Left lobe of liver (tissue), 2 donors: Measurements from ENCODE around the gene CREB5. TPM values are rescaled to one million over a fixed set of nuclear protein-coding genes. Genes with fewer than 3 reads are reported as not detected.
A peak's percentile ranks its signal among the peaks of the same experiment; 100 is the strongest.

Source experiments
- ATAC-seq: fragments of 200-7000 bp; cut with Tn5 transposase; one replicate; pipeline ENCODE4 v1.9.1; 2020; ENCODE audit warnings: mild to moderate bottlenecking, moderate library complexity
- DNase-seq: peaks from one replicate; pipeline ENCODE4 v3.0.0-alpha.2; 2020; ENCODE audit warnings: low spot score
- total RNA-seq: library from RNA; stranded (reverse); gene quantifications from one replicate; pipeline ENCODE4 v1.2.1, GENCODE V29; 2021
- donor health status: DM: no; HTN: no; CAD: no; lungs with moderate emphysema.
- donor health status: DM: no; HTN: yes; CAD: no.

The CREB5 gene
- total RNA-seq, 1 donor from 2014 or later: 0.53 TPM

GRCh38 chr7:28407651-28408050 is 4.7 kb upstream of the CREB5 start:
- ATAC-seq (no peak), DNase-seq (no peak)

GRCh38 chr7:28408105-28408959 is 4.0 kb upstream of the CREB5 start:
- DNase-seq: no peak
- peak; percentile 26 for ATAC-seq

GRCh38 chr7:28408960-28409715 is 3.2 kb upstream of the CREB5 start:
- DNase-seq: peak; percentile 63
- ATAC-seq: peak; percentile 73

DNA sequence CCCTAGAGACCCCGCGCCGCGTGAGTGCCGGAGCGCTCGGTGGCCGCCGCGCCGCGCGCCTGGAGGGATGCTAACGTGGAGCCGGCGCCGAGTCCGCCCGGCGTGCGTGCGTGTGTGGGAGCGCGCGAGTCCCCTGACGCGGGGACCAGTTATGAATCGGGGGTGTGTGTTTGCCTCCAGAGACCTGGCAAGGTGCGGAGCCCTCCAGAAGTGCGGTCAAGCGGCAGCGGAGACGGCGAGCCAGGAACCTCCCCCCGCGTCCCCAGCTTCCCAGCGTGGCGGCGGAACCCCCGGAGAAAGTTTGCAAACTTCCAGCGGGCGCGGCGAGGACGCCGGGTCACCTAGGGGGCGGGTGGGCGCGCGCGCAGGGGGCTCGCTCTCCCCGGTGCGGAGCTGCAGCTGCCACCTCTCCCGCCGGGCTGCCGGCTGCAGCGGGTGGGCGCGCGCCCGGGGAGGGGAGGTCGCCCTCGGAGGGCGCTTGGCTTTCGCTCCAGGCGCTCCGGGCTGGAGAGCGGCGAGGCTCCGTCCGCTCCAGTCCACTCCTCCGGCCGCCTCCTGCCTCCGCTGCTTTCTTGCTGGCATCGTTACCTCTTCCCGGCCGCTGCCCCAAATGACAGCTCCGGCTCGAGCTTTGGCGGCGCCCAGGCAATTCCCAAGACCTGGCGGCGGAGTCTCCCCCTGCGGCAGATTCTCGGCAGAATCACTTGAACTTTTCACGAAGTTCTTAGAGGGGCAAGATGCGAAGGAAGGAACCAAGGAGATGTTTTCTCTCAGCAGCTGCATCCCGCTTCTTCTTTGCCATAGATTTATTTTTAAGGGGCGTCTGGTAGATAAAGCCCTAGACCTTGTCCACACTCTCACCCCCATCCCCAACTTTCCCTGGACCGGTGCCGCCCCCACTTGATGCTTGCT is 2.3 kb upstream of the CREB5 start:
- DNase-seq (no peak), ATAC-seq (peak; percentile 21)

- no peak for ATAC-seq
- no peak for DNase-seq
Observed at GRCh38 chr7:28410628-28411531, 1.4 kb upstream of the CREB5 start.

DNA sequence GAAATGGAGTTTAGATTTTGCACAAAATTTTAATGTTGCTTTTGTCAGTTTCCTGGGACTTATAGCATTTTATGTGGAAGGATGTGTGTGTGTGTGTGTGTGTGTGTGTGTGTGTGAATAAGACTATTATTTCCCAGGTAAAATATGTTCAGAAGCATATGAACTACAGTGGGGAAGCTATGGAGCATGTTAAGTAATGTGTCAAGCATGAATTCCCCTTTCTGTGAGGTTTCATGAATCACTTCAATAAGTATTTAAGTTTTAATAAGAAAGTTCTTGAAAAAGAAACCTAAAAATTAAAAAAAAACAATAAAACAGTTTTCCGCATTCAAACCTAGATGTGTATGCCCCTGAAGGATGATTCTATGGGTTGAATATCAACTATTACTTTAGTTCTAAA is 693 bp downstream of the CREB5 start:
- no peak for ATAC-seq
- no peak for DNase-seq

GRCh38 chr7:28414453-28414852 is 2.1 kb downstream of the CREB5 start:
- ATAC-seq (no peak), DNase-seq (no peak)

DNA sequence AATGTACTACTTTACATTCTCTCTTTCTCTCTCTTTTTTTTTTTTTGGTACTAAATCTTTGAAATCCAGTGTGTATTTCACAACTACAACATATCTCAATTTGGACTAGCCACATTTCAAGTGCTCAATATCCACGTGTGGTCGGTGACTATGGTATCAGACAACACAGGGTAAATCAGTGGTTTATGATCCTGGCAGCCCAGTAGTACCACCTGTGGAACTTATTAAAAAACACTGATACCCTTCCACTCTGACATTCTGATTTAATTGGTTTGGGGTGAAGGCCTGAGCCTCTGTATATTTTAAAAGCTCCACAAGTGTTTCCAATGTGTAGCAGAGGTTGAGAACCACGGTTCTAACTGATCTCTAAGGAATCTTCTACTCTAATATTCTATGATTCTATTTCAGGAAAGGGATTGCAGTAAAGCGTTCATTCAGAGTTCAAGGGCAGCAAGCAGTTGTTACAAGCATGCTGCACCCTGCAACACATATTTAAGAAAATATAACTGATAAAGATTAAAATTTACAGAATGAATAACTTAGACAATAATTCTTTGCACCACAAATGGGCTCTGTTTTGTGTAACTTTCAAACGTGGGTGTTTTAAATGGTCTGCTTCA is 5.1 kb downstream of the CREB5 start:
- ATAC-seq (no peak), DNase-seq (no peak)

- DNase-seq (no peak), ATAC-seq (no peak)
Observed at GRCh38 chr7:28418311-28418710, 6.0 kb downstream of the CREB5 start.

- ATAC-seq (no peak), DNase-seq (no peak)
Observed at GRCh38 chr7:28418966-28419365, 6.6 kb downstream of the CREB5 start.

DNA sequence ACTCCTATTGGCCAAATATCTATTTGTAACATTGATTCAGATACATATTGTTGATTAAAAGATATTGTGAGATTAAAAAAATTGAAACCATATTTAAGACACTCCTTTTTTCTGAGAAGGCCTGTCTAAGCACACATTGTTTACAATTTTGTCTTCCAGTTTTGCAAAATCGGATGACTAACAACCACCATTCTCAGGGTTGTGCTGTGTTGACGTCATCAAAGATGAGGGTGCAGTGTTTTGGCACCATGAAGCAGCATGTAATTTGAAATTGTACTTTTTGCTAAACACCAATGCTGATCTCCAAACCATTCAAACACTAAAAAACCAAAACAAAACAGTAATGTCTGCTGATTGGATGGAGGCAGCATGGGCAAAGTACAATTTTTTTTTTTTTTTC is 7.4 kb downstream of the CREB5 start:
- no peak for ATAC-seq
- no peak for DNase-seq

GRCh38 chr7:28423112-28423511 is 10.8 kb downstream of the CREB5 start:
- no peak for DNase-seq
- ATAC-seq: no peak

DNA sequence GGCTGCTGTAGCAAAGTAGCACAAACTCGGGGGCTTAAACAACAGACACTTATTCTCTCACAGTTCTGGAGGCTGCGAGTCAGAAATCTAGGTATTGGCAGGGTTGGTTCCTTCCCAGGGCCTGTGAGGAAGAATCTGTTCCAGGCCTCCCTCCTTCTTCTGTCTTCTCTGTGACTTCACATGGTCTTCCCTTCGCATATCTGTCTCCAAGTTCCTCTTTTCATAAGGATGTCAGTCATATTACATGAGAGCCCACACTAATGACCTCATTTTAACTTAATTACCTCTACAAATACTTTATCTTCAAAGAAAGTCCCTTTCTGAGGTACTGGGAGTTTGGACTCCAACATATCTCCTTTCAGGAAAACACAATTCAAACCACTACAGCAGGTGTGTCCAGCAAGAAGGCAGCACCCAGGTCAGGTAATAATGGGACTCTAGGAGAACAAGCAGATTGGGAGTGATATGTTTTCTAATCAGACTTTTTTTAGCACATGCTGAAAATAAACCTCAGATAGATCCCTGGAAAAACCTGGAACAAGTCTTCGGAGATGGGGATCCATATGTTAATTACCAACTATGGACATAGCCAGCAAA is 11.7 kb downstream of the CREB5 start:
- ATAC-seq: no peak
- DNase-seq: no peak

DNA sequence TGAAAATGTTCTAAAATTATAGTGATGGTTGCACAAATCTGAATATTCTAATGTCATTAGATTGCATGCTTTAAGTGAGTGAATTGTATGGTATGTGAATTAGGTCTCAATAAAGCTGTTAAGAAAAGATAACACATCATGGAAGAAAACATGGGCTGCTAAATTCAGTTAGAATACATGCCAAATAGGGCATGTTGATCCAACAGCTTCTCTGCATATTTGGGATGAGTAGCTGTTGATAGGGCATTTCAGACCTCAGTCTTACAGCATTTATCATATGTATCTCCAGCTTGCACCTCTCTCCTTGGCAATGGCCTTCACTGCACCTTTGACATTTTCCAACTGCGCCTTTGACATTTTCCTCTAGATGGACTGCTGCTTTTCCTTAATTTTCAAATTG is 13.2 kb downstream of the CREB5 start:
- DNase-seq (no peak), ATAC-seq (no peak)

- DNase-seq: no peak
- ATAC-seq: no peak
Observed at GRCh38 chr7:28427236-28427635, 14.9 kb downstream of the CREB5 start.

- DNase-seq (no peak), ATAC-seq (no peak)
Observed at GRCh38 chr7:28430616-28431015, 18.3 kb downstream of the CREB5 start.

- DNase-seq: no peak
Observed at GRCh38 chr7:28432105-28432504, 19.8 kb downstream of the CREB5 start.

GRCh38 chr7:28433039-28433438 is 20.7 kb downstream of the CREB5 start:
- DNase-seq (no peak), ATAC-seq (no peak)

More at GRCh38 chr7:28432105-28432504, 19.8 kb downstream of the CREB5 start:
- ATAC-seq: no peak

- ATAC-seq (no peak), DNase-seq (no peak)
Observed at GRCh38 chr7:28433699-28434219, 21.4 kb downstream of the CREB5 start.
